A549 treated with Mapracorat at 1 μM for 4 hours (cell line): Measurements from ENCODE around the gene NEMF. TPM values are rescaled to one million over a fixed set of nuclear protein-coding genes. Genes with fewer than 3 reads are reported as not detected.

Experiments used
- total RNA-seq: library from RNA; stranded (reverse); fragments of 200-300 nt; extraction: Qiagen RNA extraction; gene quantifications from 5 replicates; pipeline ENCODE4 v1.2.3, GENCODE V29; 2022

NEMF gene, protein sequence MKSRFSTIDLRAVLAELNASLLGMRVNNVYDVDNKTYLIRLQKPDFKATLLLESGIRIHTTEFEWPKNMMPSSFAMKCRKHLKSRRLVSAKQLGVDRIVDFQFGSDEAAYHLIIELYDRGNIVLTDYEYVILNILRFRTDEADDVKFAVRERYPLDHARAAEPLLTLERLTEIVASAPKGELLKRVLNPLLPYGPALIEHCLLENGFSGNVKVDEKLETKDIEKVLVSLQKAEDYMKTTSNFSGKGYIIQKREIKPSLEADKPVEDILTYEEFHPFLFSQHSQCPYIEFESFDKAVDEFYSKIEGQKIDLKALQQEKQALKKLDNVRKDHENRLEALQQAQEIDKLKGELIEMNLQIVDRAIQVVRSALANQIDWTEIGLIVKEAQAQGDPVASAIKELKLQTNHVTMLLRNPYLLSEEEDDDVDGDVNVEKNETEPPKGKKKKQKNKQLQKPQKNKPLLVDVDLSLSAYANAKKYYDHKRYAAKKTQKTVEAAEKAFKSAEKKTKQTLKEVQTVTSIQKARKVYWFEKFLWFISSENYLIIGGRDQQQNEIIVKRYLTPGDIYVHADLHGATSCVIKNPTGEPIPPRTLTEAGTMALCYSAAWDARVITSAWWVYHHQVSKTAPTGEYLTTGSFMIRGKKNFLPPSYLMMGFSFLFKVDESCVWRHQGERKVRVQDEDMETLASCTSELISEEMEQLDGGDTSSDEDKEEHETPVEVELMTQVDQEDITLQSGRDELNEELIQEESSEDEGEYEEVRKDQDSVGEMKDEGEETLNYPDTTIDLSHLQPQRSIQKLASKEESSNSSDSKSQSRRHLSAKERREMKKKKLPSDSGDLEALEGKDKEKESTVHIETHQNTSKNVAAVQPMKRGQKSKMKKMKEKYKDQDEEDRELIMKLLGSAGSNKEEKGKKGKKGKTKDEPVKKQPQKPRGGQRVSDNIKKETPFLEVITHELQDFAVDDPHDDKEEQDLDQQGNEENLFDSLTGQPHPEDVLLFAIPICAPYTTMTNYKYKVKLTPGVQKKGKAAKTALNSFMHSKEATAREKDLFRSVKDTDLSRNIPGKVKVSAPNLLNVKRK
- total RNA-seq: 26.1 to 32.9 TPM (median 31.6 TPM) in 5 replicates

DNA sequence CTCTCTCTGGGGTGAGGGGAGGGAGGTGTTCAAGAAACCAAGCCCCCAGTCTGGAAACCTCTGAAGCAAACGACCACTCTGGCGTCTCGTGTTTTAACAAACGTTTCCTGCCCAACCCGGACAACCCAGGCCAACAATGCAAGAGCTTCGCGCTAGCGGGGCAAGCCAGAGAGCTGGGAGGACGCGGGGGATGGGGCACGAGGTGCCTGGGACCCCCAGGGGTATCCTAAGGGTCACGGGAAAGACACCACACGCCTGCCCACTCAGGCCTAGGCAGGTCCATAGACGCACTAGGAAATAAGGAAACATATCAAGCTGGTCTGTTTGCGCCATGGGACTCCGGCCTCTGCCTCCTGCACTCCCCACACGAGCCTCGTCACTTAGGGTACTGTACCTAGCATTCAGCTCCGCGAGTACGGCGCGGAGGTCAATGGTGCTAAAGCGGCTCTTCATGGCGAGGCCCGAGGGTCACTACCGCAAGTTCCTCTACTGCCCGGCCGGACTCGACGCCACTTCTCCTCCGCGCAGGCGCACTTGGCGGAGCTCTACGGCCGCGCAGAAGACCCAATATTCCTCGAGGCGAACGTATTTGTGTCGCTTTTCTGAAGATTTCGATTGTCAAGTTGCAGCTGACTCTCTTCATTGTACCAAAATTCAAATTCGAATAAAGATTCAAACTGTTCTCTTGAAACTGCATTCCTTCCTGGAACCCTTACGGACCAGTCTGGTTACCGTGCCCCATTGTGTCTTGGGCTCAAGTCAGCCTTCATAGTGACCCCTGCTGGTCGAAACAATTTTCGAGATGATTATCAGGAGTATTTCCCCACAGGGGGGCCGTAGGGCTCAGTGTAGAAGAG lies at the start of gene NEMF:
Gene NEMF (minus strand): TSS at position 488 of the 857 bp plus-strand sequence. CDS start 35 bp downstream, at position 453.

DNA sequence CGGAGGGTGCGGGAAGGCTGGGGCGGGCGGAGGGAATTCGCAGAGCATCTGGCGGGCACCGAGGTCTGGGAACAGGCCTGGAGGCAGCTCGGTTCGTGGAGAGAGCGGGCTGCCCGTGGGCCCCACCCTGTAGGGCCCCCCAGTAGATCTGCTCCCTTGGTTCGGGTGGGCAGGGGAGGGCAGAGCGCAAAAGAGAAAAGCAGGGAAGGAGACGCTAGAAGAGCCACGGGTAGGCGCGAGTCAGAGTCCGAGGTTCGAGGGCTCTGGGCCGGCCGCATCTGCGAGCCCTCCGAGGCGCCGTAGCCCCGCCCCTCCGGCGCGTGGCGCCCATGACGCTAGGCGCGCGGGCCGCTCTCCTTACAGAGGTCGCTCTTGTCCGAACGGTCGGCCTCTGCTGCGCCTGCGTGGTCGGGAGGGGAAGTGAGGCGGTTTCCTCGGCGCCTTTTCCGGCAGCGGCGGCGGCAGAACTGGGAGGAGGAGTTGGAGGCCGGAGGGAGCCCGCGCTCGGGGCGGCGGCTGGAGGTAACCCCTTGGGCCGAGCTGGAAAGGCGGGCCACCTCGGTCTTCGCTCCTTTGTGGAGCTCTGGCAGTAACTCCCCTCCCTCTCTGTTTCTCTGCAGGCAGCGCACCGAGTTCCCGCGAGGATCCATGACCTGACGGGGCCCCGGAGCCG lies 40.2 kb upstream of the NEMF start, which contains the start of gene ARF6:
Gene ARF6 (plus strand): TSS at position 447 of the 673 bp plus-strand sequence. CDS start 655 bp downstream, outside the sequence.

DNA sequence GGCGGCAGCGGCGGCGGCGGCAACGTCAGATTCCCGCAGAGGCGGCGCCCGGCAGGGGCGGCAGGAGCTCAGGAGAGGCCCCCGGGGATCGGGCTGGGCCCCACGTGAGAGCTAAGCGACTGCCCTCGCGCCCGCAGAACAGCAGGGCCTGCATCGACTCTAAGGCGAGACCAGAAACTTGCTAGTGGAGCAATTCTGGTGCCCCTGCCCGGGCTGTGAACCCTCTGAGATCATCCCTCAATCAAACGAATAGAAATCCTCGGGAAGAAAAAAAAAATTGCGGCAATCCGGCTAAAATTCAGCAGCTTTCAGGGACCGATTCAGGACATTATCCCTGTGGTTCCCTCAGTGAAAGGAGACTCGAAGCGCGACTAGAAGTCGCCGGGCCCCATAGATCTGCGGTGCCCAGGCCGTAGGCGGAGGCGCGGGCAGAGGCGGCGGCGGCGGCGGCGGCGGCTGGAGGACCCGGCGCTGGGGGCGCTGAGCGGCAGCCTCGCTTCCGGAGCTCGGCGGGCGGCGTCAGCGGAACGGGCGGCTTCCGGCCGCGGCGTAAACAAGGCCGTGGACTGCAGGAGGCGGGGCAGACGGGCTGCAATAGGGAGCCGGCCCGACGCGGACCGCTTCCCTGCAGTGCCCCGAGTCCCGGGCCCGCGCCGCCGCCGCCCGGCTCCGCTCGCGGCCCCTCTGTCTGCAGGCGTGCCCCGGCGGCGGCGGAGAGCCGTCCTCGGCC lies 84.9 kb downstream of the NEMF start, which contains the start of gene KLHDC2:
Gene KLHDC2 (plus strand): TSS at position 583 of the 730 bp plus-strand sequence. CDS start 316 bp downstream, outside the sequence.

Other genes starting within 250 kb of the NEMF start
- 399 to 570 TPM (median 426 TPM) in 5 replicates for gene RPL36AL, start 232.2 kb downstream of the NEMF start, total RNA-seq
- gene MGAT2, start 232.0 kb downstream of the NEMF start, total RNA-seq: 45.7 to 53.2 TPM (median 48.3 TPM) in 5 replicates
- gene DNAAF2, start 217.5 kb downstream of the NEMF start, total RNA-seq: 10.3 to 12.3 TPM (median 11.3 TPM) in 5 replicates
- 11.8 to 13.9 TPM (median 13.6 TPM) in 5 replicates for gene POLE2, start 164.6 kb downstream of the NEMF start, total RNA-seq
- 0.24 to 0.49 TPM (median 0.28 TPM) in 5 replicates for gene KLHDC1, start 159.7 kb downstream of the NEMF start, total RNA-seq
- gene KLHDC2, start 84.6 kb downstream of the NEMF start, total RNA-seq: 28.5 to 35.7 TPM (median 35.3 TPM) in 5 replicates
- 74.9 to 81.2 TPM (median 77.4 TPM) in 5 replicates for gene ARF6, start 40.3 kb upstream of the NEMF start, total RNA-seq